HepG2 (cell line): Measurements from ENCODE around the gene GOLGA8H. TPM values are rescaled to one million over a fixed set of nuclear protein-coding genes. Genes with fewer than 3 reads are reported as not detected.

Source experiments
- ARNT2 ChIP-seq: sonication (generic); formaldehyde crosslinking; IDR thresholded peaks from 2 replicates; pipeline ENCODE4 v1.8.0; 2022; ENCODE audit warnings: mild to moderate bottlenecking, low read depth, missing genetic modification reagents, moderate library complexity
- GATAD1 ChIP-seq: IDR thresholded peaks from 2 replicates; pipeline ENCODE4 v1.6.1; 2016; ENCODE audit warnings: missing genetic modification reagents, missing compliant biosample characterization
- MXD4 ChIP-seq: IDR thresholded peaks from 2 replicates; pipeline ENCODE4 v1.6.1; 2016; ENCODE audit warnings: mild to moderate bottlenecking, missing biosample characterization, missing genetic modification reagents
- NFYB ChIP-seq: sonication (generic); formaldehyde crosslinking; IDR thresholded peaks from 2 replicates; pipeline ENCODE4 v1.4.0; 2020; ENCODE audit warnings: missing genetic modification reagents
- NFYC ChIP-seq: IDR thresholded peaks from 2 replicates; pipeline ENCODE4 v1.6.1; 2016; ENCODE audit warnings: missing genetic modification reagents, missing compliant biosample characterization
- POGZ ChIP-seq: sonication (generic); formaldehyde crosslinking; IDR thresholded peaks from 2 replicates; pipeline ENCODE4 v1.4.0; 2020; ENCODE audit warnings: mild to moderate bottlenecking, missing genetic modification reagents
- SALL1 ChIP-seq: sonication (generic); formaldehyde crosslinking; IDR thresholded peaks from 2 replicates; pipeline ENCODE4 v1.8.0; 2022; ENCODE audit warnings: mild to moderate bottlenecking, missing genetic modification reagents
- SIN3B ChIP-seq: fragments of 150-350 bp; IDR thresholded peaks from 2 replicates; pipeline ENCODE4 v1.6.1; 2014; ENCODE audit warnings: low read length
- YEATS2 ChIP-seq: sonication (generic); formaldehyde crosslinking; IDR thresholded peaks from 2 replicates; pipeline ENCODE4 v1.4.0; 2020; ENCODE audit warnings: missing genetic modification reagents, borderline replicate concordance
- ZFX ChIP-seq: sonication (generic); formaldehyde crosslinking; IDR thresholded peaks from 2 replicates; pipeline ENCODE4 v1.4.0; 2020; ENCODE audit warnings: mild to moderate bottlenecking, low read depth, missing genetic modification reagents, moderate library complexity
- ZNF225 ChIP-seq: sonication (generic); formaldehyde crosslinking; IDR thresholded peaks from 2 replicates; pipeline ENCODE4 v1.4.0; 2020; ENCODE audit warnings: mild to moderate bottlenecking, missing genetic modification reagents
- ZNF792 ChIP-seq: IDR thresholded peaks from 2 replicates; pipeline ENCODE4 v1.6.1; 2016
- polyA plus RNA-seq, 8 experiments: library from polyadenylated mRNA; depleted of rRNA in 3 of 8; stranded (reverse) in 7 of 8; unstranded in 1 of 8; fragments of >200 nt; fragmentation: Illumina TruSeq in 4 of 8; extraction: Trizol in 4 of 8; gene quantifications; 2 replicates each; pipeline versions ENCODE4 v1.2.1 to v1.2.3, GENCODE V29; 2011 to 2016; ENCODE audit warnings: low read depth in 4 of 8, missing spikeins in 1 of 8, mixed read lengths in 1 of 8; ENCODE audit not compliant: insufficient read depth in 1 of 8
- total RNA-seq, 5 experiments: library from RNA; depleted of rRNA; stranded (reverse); fragments of >200 nt; fragmentation: Illumina TruSeq; extraction: Trizol; gene quantifications; 2 replicates each; pipeline ENCODE4 v1.2.3, GENCODE V29; 2016; ENCODE audit warnings: low read depth in 1 of 5
- TF ChIP-seq, protein P1 (sequence below): sonication (generic); formaldehyde crosslinking; IDR thresholded peaks from 2 replicates; pipeline ENCODE4 v1.4.0; 2020; ENCODE audit warnings: missing genetic modification reagents
- TF ChIP-seq, protein P2 (sequence below): sonication (generic); formaldehyde crosslinking; IDR thresholded peaks from 2 replicates; pipeline ENCODE4; 2020; ENCODE audit warnings: missing genetic modification reagents, mild to moderate bottlenecking, borderline replicate concordance
- TF ChIP-seq, protein P3 (sequence below): IDR thresholded peaks from 2 replicates; pipeline ENCODE4 v1.6.1; 2016; ENCODE audit warnings: low read depth, control low read depth
- TF ChIP-seq, protein P4 (sequence below): sonication (generic); formaldehyde crosslinking; conservative IDR thresholded peaks from 2 replicates; pipeline ENCODE4 v1.4.0; 2020; ENCODE audit warnings: missing genetic modification reagents
- TF ChIP-seq, protein P5 (sequence below): IDR thresholded peaks from 2 replicates; pipeline ENCODE4 v1.6.1; 2016; ENCODE audit warnings: missing genetic modification reagents, missing compliant biosample characterization

GOLGA8H gene
- total and polyA plus RNA-seq, 2 of the 13 experiments (the other 11 are each of a cell fraction or from before 2014, with no cell fraction given) = 0.16 to 0.49 TPM

DNA sequence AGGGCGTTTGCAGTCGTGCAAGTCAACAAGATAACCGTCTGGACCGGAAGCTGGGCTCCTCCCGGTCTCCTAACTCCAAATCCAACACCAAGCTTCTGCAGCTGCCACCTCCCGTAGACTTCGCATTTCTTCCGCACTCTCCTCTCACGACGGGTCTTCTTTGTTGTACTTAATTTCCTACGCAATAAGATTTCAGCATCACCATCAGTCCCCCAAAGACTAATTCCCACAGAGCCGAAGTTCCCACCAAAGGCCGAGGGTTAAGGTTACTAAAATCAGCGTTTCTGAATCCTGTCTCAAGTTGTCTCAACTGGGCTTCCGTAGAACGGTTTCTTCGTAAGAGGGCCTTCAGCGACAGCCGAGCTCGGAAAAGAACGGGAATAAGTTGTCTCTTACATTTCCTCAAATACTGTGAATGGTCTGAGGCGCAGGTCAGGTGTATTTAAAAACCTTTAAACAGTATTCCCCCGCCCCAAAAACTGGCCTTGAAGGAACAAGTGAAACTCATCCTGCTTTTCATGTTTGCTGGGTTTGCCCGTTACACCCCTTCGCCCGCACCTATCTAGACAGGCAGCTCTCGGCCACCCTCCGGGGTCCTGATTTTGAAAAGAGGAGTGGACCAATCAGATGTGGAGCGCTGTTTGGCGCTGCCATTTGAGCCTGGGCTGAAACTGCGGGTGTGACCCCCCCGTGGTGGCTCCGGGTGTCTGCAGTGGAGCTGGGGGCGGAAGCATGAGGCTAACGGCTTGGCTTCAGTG is 21.8 kb downstream of the GOLGA8H start, which contains the start of gene ARHGAP11B (continued):
- TF ChIP-seq, protein P1, sequence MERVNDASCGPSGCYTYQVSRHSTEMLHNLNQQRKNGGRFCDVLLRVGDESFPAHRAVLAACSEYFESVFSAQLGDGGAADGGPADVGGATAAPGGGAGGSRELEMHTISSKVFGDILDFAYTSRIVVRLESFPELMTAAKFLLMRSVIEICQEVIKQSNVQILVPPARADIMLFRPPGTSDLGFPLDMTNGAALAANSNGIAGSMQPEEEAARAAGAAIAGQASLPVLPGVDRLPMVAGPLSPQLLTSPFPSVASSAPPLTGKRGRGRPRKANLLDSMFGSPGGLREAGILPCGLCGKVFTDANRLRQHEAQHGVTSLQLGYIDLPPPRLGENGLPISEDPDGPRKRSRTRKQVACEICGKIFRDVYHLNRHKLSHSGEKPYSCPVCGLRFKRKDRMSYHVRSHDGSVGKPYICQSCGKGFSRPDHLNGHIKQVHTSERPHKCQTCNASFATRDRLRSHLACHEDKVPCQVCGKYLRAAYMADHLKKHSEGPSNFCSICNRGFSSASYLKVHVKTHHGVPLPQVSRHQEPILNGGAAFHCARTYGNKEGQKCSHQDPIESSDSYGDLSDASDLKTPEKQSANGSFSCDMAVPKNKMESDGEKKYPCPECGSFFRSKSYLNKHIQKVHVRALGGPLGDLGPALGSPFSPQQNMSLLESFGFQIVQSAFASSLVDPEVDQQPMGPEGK (CRISPR knock-in tag) = peak; percentile 98
- peak; percentile 90 for TF ChIP-seq SIN3B
- TF ChIP-seq SALL1 (CRISPR knock-in tag) = peak; percentile 60
- peak; percentile 83 for TF ChIP-seq NFYC (CRISPR knock-in tag)
- TF ChIP-seq ZNF225 (CRISPR knock-in tag) = 0 out of 2 replicates have a peak, but pooled peaks have one; percentile 37
- peak; percentile 84 for TF ChIP-seq GATAD1 (CRISPR knock-in tag)
- TF ChIP-seq YEATS2 (CRISPR knock-in tag) = peak; percentile 58; the same call in 1 of the 2 replicates
- TF ChIP-seq NFYB (CRISPR knock-in tag) = peak; percentile 84
- peak; percentile 13; the same call in 1 of the 2 replicates for TF ChIP-seq ZNF792 (CRISPR knock-in tag)
- TF ChIP-seq POGZ (CRISPR knock-in tag) = peak; percentile 73
- TF ChIP-seq, protein P2, sequence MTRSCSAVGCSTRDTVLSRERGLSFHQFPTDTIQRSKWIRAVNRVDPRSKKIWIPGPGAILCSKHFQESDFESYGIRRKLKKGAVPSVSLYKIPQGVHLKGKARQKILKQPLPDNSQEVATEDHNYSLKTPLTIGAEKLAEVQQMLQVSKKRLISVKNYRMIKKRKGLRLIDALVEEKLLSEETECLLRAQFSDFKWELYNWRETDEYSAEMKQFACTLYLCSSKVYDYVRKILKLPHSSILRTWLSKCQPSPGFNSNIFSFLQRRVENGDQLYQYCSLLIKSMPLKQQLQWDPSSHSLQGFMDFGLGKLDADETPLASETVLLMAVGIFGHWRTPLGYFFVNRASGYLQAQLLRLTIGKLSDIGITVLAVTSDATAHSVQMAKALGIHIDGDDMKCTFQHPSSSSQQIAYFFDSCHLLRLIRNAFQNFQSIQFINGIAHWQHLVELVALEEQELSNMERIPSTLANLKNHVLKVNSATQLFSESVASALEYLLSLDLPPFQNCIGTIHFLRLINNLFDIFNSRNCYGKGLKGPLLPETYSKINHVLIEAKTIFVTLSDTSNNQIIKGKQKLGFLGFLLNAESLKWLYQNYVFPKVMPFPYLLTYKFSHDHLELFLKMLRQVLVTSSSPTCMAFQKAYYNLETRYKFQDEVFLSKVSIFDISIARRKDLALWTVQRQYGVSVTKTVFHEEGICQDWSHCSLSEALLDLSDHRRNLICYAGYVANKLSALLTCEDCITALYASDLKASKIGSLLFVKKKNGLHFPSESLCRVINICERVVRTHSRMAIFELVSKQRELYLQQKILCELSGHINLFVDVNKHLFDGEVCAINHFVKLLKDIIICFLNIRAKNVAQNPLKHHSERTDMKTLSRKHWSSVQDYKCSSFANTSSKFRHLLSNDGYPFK (CRISPR knock-in tag) = peak; percentile 51; the same call in 1 of the 2 replicates
- TF ChIP-seq, protein P3, sequence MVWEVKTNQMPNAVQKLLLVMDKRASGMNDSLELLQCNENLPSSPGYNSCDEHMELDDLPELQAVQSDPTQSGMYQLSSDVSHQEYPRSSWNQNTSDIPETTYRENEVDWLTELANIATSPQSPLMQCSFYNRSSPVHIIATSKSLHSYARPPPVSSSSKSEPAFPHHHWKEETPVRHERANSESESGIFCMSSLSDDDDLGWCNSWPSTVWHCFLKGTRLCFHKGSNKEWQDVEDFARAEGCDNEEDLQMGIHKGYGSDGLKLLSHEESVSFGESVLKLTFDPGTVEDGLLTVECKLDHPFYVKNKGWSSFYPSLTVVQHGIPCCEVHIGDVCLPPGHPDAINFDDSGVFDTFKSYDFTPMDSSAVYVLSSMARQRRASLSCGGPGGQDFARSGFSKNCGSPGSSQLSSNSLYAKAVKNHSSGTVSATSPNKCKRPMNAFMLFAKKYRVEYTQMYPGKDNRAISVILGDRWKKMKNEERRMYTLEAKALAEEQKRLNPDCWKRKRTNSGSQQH (CRISPR knock-in tag) = 0 out of 2 replicates have a peak, but pooled peaks have one; percentile 49
- TF ChIP-seq, protein P4, sequence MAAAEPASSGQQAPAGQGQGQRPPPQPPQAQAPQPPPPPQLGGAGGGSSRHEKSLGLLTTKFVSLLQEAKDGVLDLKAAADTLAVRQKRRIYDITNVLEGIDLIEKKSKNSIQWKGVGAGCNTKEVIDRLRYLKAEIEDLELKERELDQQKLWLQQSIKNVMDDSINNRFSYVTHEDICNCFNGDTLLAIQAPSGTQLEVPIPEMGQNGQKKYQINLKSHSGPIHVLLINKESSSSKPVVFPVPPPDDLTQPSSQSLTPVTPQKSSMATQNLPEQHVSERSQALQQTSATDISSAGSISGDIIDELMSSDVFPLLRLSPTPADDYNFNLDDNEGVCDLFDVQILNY (CRISPR knock-in tag) = peak; percentile 84
- peak; percentile 36 for TF ChIP-seq ZFX (CRISPR knock-in tag)
- TF ChIP-seq MXD4 (CRISPR knock-in tag) = peak; percentile 63; the same call in 1 of the 2 replicates
- TF ChIP-seq, protein P5, sequence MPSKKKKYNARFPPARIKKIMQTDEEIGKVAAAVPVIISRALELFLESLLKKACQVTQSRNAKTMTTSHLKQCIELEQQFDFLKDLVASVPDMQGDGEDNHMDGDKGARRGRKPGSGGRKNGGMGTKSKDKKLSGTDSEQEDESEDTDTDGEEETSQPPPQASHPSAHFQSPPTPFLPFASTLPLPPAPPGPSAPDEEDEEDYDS (CRISPR knock-in tag) = 0 out of 2 replicates have a peak, but pooled peaks have one; percentile 30
- TF ChIP-seq ARNT2 = peak; percentile 38; the same call in 1 of the 2 replicates
